Cardiac muscle cell (in vitro differentiated cells and primary cell): ENCODE data around the gene MYLK3. TPM values are rescaled to one million over a fixed set of nuclear protein-coding genes. Genes with fewer than 3 reads are reported as not detected.

Source experiments
- DNase-seq, 2 donors: peaks; one replicate each; pipeline versions ENCODE4 v3.0.0 to v3.0.0-alpha.2; 2010 to 2017; ENCODE audit warnings: low read depth in 1 of 2, low spot score in 1 of 2
- H3K27ac ChIP-seq: fragments of 200-600 bp; sonication (generic); 2 replicates; pipeline ENCODE4 v1.5.1; 2016
- H3K27me3 ChIP-seq: fragments of 200-600 bp; sonication (generic); 2 replicates; pipeline ENCODE4 v1.6.0; 2016; ENCODE audit warnings: control low read depth
- H3K36me3 ChIP-seq: fragments of 200-600 bp; sonication (generic); 2 replicates; pipeline ENCODE4 v1.5.1; 2016; ENCODE audit warnings: control low read depth
- H3K4me1 ChIP-seq: fragments of 200-600 bp; sonication (generic); 2 replicates; pipeline ENCODE4 v1.8.1; 2017; ENCODE audit warnings: low read depth, mild to moderate bottlenecking, mixed run types
- H3K4me3 ChIP-seq: fragments of 200-600 bp; sonication (generic); 2 replicates; pipeline ENCODE4 v1.5.1; 2016; ENCODE audit warnings: mild to moderate bottlenecking
- H3K9me3 ChIP-seq: fragments of 200-600 bp; sonication (generic); 2 replicates; pipeline ENCODE4 v1.5.1; 2017; ENCODE audit warnings: low read depth, mild to moderate bottlenecking, control low read depth
- polyA plus RNA-seq: library from polyadenylated mRNA; unstranded; fragments of >200 nt; fragmentation: Nextera tagmentation; extraction: Ambion mirVana; gene quantifications from 2 replicates; pipeline ENCODE4 v1.2.1, GENCODE V29; 2016
- total RNA-seq: library from RNA; depleted of rRNA; stranded (reverse); fragments of >200 nt; gene quantifications from 2 replicates; pipeline ENCODE4 v1.2.3, GENCODE V29; 2016
- TF ChIP-seq, protein P1 (sequence below): IDR thresholded peaks from 2 replicates; pipeline ENCODE4 v1.5.1; 2012; ENCODE audit warnings: low read depth, mild to moderate bottlenecking, low read length

The MYLK3 gene
- total RNA-seq (203 and 211 TPM in 2 replicates), polyA plus RNA-seq (57.5 and 57.8 TPM in 2 replicates)

DNA sequence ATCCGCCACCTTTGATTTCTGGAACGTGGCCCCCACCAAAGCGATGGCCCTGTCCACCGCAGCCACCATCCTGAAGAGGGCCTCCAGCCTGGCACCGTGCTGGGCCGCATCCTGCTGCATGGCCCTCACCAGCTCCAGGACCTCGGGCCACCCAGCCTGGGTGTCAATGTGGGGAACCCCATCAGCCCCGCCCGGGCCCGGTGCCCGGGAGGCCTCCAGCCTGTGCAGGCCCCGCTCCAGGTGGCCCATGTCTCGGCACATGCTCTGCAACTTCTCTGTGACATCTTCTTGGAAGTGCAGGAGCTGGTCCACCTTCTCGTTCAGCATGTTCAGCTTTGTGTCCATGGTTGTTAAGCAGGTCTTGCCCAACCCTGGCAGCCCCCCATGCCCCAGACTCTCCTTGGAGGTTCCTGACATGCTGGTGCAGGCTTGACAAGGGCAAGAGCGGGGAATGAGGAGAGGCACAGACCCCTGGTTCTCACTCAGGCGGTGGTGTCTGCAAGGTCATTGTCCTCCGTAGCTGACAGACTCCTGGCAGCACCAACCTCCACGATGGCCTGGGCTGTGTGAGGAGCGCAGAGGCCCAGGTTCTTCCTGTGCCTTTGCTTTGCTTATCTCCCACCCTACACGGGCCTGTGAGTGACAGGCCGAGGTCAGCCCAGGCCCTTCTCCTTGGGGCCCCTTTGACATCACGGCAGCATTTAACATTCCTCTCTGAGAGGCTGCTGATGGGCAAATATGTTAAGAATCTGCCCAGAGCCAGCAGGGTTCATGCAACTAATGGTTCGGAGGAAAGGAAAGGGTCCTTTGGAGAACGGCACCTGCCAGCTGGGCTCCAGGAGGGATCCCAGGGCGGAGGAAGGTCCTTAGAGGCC, at the start of gene MYLK3:
Gene MYLK3 (minus strand): TSS at position 568 of the 875 bp plus-strand sequence. CDS start 151 bp downstream, at position 417.
- DNase-seq = peak; percentile 46 to 95

GRCh38 chr16:46797501-46797900, 49.4 kb upstream of the MYLK3 start:
- Histone ChIP-seq H3K36me3 (peaks cover 12% of the 10 kb centered on the region), H3K27ac (no peak overlapping the region), H3K4me3 (no peak overlapping the region), H3K27me3 (no peaks in the 10 kb centered on the region), H3K9me3 (no peaks in the 10 kb centered on the region), H3K4me1 (peaks cover 8% of the 10 kb centered on the region)
- TF ChIP-seq, protein P1, sequence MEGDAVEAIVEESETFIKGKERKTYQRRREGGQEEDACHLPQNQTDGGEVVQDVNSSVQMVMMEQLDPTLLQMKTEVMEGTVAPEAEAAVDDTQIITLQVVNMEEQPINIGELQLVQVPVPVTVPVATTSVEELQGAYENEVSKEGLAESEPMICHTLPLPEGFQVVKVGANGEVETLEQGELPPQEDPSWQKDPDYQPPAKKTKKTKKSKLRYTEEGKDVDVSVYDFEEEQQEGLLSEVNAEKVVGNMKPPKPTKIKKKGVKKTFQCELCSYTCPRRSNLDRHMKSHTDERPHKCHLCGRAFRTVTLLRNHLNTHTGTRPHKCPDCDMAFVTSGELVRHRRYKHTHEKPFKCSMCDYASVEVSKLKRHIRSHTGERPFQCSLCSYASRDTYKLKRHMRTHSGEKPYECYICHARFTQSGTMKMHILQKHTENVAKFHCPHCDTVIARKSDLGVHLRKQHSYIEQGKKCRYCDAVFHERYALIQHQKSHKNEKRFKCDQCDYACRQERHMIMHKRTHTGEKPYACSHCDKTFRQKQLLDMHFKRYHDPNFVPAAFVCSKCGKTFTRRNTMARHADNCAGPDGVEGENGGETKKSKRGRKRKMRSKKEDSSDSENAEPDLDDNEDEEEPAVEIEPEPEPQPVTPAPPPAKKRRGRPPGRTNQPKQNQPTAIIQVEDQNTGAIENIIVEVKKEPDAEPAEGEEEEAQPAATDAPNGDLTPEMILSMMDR = no peak
- no peak for DNase-seq

More for the DNA sequence above, at the start of gene MYLK3:
- Histone ChIP-seq H3K4me3 (peak within 1 kb of the TSS; percentile 17), H3K9me3 (no peaks in the 10 kb centered on the region), H3K27ac (peak within 1 kb of the TSS; percentile 100), H3K4me1 (peaks cover 77% of the 10 kb centered on the region), H3K36me3 (peaks cover 11% of the 10 kb centered on the region), H3K27me3 (no peaks in the 10 kb centered on the region)
- TF ChIP-seq, protein P1 = no peak

- Histone ChIP-seq H3K27ac (no peak overlapping the region), H3K36me3 (peaks cover 5% of the 10 kb centered on the region), H3K27me3 (no peaks in the 10 kb centered on the region), H3K4me3 (no peak overlapping the region), H3K4me1 (peaks cover 8% of the 10 kb centered on the region), H3K9me3 (no peaks in the 10 kb centered on the region)
- TF ChIP-seq, protein P1 = no peak
- no peak for DNase-seq
Observed at GRCh38 chr16:46796764-46797269, 48.7 kb upstream of the MYLK3 start.

GRCh38 chr16:46793841-46794240, 45.7 kb upstream of the MYLK3 start:
- Histone ChIP-seq H3K27me3 (no peaks in the 10 kb centered on the region), H3K27ac (no peak overlapping the region), H3K9me3 (no peaks in the 10 kb centered on the region), H3K36me3 (peaks cover 5% of the 10 kb centered on the region), H3K4me1 (peaks cover 5% of the 10 kb centered on the region), H3K4me3 (no peak overlapping the region)
- DNase-seq = no peak
- TF ChIP-seq, protein P1 = no peak

DNA sequence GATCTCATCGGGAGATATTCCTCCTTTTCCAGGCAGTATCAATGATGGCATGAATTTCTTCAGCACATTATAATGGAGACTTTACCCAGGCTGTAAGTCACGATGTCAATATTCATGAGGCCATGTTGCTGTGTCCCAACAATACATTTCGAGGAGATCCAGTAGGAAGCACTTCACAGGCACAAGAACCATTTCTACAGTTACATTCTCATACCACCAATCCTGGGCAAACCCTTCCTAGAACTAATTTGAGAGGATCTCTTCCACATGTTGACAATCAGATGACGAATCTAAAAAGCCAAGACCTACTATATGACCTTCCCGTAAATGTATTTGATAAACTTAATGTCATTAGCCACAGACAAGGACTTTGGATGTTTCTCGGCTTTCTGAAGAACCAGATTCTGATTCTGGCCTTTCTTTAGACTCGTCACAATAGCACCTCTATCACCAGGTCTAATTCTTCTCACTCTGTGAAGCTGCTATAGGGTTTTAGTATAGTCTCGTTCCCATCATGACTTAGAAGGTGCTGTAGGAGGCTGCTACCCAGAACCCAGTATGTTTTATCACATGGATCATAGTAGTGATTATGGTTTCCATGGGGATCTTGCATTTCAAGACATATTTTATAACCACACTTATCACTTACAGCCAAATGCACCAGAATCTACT, 42.6 kb upstream of the MYLK3 start:
- no peaks in the 10 kb centered on the region for H3K27me3 ChIP-seq
- TF ChIP-seq, protein P1 = no peak
- H3K4me3 ChIP-seq = no peak overlapping the region
- peak overlapping the region; percentile 76 for H3K27ac ChIP-seq
- DNase-seq = no peak
- H3K36me3 ChIP-seq = no peaks in the 10 kb centered on the region
- no peaks in the 10 kb centered on the region for H3K9me3 ChIP-seq
- peaks cover 13% of the 10 kb centered on the region for H3K4me1 ChIP-seq
